ENCODE results near the gene HEY2. TPM values are rescaled to one million over a fixed set of nuclear protein-coding genes. Genes with fewer than 3 reads are reported as not detected.

HEY2 gene
- polyA plus RNA-seq, 2 of the 4 experiments (the other 2 are of a cell fraction) = 0.09 TPM; not detected in 1

DNA sequence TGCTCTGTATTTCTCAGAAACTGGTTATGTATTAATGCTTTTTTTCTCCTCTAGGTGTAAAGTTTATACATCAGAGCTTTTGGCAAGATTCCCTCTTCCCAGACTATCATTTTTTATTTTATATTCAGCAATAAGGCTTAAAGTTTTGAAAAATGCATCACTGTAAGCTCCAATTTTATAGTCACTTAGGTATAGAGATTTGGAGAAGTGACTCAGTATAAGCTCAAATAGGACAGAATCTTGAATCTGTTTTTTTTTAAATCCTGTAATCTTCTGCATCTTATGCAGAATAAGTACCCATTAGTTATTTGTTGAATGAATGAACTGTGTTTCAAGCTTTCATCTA is 42.4 kb downstream of the HEY2 start (continued):
- no peak for TF ChIP-seq SREBF2 (IDR thresholded peaks at IDR 0.05)

DNA sequence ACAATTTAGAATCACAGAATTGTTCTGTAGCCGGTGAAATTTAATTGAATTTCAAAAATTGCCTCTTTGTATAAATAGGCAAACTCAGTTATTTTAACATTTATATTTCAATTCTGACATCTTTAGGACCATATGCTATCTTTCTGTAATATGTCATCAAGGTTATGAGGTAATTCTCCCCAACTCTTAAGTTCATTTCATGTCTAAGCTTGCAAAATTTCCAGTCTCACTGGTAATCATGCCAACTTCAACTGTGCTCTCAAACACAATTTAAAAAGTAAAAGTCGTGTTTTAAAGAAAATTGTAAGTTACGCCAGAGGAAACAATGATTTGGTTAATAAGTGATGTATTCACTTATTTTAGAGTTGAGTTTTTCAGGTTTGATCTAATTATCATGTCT is 42.7 kb downstream of the HEY2 start:
- ChIA-PET CTCF (interaction anchor here (0.8 to 3.4 kb wide), 18 partner anchors 9 to 475 kb away, joined by 3 to 24 read pairs (median 6); partner anchors contain the start of gene HINT3), POLR2A (interaction anchor here (1.0 to 3.6 kb wide), 2 partner anchors 11 to 162 kb away, joined by 3 to 47 read pairs; no protein-coding TSS in a partner anchor)
- ATAC-seq (no peak), DNase-seq (ENCODE audit: low read depth in 1 of 2, low spot score in 1 of 2) (no peak), FAIRE-seq (no peak)
- peak overlapping the region in 1 of 2 experiments; percentile 91; a peak in 2 of 6 replicates for H3K27ac ChIP-seq
- peak overlapping the region; percentile 81 for H3K4me2 ChIP-seq
- peaks cover 59% of the 10 kb centered on the region for H3K4me1 ChIP-seq
- 31% methylated on average over 3 of the region's 3 CpGs for WGBS (ENCODE audit: missing lambda C conversion rate)
- no peaks in the 10 kb centered on the region for H3K9me3 ChIP-seq
- peak overlapping the region; percentile 81; the same call in 2 of the 3 replicates for H3K4me3 ChIP-seq
- TF ChIP-seq ZC3H11A (IDR thresholded peaks at IDR 0.05) = no peak
- no peak for TF ChIP-seq EHMT2 (IDR thresholded peaks at IDR 0.05; ENCODE audit: low read depth)
- no peak for TF ChIP-seq MAFK (IDR thresholded peaks at IDR 0.05; ENCODE audit: partially characterized antibody)
- TF ChIP-seq, protein P1, sequence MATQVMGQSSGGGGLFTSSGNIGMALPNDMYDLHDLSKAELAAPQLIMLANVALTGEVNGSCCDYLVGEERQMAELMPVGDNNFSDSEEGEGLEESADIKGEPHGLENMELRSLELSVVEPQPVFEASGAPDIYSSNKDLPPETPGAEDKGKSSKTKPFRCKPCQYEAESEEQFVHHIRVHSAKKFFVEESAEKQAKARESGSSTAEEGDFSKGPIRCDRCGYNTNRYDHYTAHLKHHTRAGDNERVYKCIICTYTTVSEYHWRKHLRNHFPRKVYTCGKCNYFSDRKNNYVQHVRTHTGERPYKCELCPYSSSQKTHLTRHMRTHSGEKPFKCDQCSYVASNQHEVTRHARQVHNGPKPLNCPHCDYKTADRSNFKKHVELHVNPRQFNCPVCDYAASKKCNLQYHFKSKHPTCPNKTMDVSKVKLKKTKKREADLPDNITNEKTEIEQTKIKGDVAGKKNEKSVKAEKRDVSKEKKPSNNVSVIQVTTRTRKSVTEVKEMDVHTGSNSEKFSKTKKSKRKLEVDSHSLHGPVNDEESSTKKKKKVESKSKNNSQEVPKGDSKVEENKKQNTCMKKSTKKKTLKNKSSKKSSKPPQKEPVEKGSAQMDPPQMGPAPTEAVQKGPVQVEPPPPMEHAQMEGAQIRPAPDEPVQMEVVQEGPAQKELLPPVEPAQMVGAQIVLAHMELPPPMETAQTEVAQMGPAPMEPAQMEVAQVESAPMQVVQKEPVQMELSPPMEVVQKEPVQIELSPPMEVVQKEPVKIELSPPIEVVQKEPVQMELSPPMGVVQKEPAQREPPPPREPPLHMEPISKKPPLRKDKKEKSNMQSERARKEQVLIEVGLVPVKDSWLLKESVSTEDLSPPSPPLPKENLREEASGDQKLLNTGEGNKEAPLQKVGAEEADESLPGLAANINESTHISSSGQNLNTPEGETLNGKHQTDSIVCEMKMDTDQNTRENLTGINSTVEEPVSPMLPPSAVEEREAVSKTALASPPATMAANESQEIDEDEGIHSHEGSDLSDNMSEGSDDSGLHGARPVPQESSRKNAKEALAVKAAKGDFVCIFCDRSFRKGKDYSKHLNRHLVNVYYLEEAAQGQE (IDR thresholded peaks at IDR 0.05) = no peak
- no peak for TF ChIP-seq POLR2A (IDR thresholded peaks at IDR 0.05; ENCODE audit: low read length)
- TF ChIP-seq CEBPB (IDR thresholded peaks at IDR 0.05) = no peak
- TF ChIP-seq KDM5A (IDR thresholded peaks at IDR 0.05) = no peak
- no peak for TF ChIP-seq FOSB (CRISPR knock-in tag; IDR thresholded peaks at IDR 0.05)
- no peak for TF ChIP-seq JUNB (IDR thresholded peaks at IDR 0.05)
- TF ChIP-seq ZSCAN20 (CRISPR knock-in tag; IDR thresholded peaks at IDR 0.05) = no peak
- TF ChIP-seq PHF8 (IDR thresholded peaks at IDR 0.05; ENCODE audit: borderline replicate concordance, low read depth) = no peak
- no peak for TF ChIP-seq NR3C1 (IDR thresholded peaks at IDR 0.05)
- no peak for TF ChIP-seq CBX2 (IDR thresholded peaks at IDR 0.05; ENCODE audit: borderline replicate concordance, low read depth)

DNA sequence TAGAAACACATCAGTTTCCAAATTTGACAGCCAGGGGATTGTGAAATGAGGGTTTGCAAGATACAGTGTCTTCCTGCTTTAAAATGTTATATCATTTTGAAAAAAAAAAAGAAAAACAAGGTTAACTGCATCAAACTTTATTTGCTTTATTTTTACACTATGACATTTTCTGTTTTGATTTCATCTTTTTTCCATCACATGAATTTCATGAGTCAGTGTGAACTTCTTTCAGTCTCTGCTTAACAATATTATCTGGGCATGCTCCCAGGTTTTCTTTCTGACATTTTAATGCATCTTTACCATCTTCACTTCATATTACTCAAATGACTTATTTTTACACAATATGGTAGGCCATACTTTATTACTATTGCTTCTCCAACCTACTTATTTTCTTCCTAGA is 43.2 kb downstream of the HEY2 start:
- H3K4me3 ChIP-seq = 0 out of 3 replicates have a peak overlapping the region, but pooled peaks have one; percentile 81
- ATAC-seq (no peak), DNase-seq (ENCODE audit: low read depth in 1 of 2, low spot score in 1 of 2) (no peak), FAIRE-seq (no peak)
- CTCF ChIA-PET = interaction anchor here (1.1 to 3.2 kb wide), 3 partner anchors 82 to 182 kb away, joined by 3 to 24 read pairs (median 4); no protein-coding TSS in a partner anchor
- H3K27ac ChIP-seq = no peak overlapping the region
- POLR2A ChIA-PET = no interaction called here
- peaks cover 59% of the 10 kb centered on the region for H3K4me1 ChIP-seq
- peak overlapping the region; percentile 81 for H3K4me2 ChIP-seq
- no peaks in the 10 kb centered on the region for H3K9me3 ChIP-seq
- TF ChIP-seq EHMT2 (IDR thresholded peaks at IDR 0.05; ENCODE audit: low read depth) (no peak), NPAS2 (CRISPR knock-in tag; IDR thresholded peaks at IDR 0.05; ENCODE audit: borderline replicate concordance) (no peak)

DNA sequence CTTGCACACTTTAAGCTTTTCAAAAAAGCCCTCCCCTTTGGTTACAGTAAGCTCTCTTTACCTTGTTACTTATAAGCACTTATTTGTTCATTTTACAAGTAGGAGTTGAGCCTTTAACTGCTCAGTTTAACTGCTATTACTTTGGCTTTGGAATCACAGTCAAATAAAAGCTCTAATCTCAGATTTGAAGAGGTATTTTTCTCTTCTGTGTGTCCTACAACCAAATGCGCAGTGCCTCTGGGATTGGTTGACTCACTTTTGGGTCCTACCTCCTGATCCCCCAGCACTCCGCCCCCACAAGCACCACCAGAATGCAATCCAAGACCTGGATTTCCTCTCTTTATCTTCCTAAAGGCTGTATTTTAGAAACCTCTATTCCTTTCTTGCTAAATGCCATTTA is 43.8 kb downstream of the HEY2 start:
- CTCF ChIA-PET = interaction anchor here (1.1 to 1.4 kb wide), 4 partner anchors 12 to 181 kb away, joined by 3 to 6 read pairs (median 4); no protein-coding TSS in a partner anchor
- DNase-seq (ENCODE audit: low read depth in 1 of 2, low spot score in 1 of 2) = no peak
- no peak for TF ChIP-seq HEYL (CRISPR knock-in tag; IDR thresholded peaks at IDR 0.05)
- no peak for TF ChIP-seq EHMT2 (IDR thresholded peaks at IDR 0.05; ENCODE audit: low read depth)
- no peak for TF ChIP-seq MYC (IDR thresholded peaks at IDR 0.05; ENCODE audit: borderline replicate concordance, low read length)
- TF ChIP-seq TP53 (CRISPR knock-in tag; IDR thresholded peaks at IDR 0.05) = no peak
- TF ChIP-seq HOXA7 (CRISPR knock-in tag; IDR thresholded peaks at IDR 0.05) = no peak
- no peak for TF ChIP-seq SREBF2 (IDR thresholded peaks at IDR 0.05)
- TF ChIP-seq, protein P2, sequence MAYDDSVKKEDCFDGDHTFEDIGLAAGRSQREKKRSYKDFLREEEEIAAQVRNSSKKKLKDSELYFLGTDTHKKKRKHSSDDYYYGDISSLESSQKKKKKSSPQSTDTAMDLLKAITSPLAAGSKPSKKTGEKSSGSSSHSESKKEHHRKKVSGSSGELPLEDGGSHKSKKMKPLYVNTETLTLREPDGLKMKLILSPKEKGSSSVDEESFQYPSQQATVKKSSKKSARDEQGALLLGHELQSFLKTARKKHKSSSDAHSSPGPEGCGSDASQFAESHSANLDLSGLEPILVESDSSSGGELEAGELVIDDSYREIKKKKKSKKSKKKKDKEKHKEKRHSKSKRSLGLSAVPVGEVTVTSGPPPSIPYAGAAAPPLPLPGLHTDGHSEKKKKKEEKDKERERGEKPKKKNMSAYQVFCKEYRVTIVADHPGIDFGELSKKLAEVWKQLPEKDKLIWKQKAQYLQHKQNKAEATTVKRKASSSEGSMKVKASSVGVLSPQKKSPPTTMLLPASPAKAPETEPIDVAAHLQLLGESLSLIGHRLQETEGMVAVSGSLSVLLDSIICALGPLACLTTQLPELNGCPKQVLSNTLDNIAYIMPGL (CRISPR knock-in tag; IDR thresholded peaks at IDR 0.05; ENCODE audit: borderline replicate concordance) = no peak
- no peak for TF ChIP-seq RARB (CRISPR knock-in tag; IDR thresholded peaks at IDR 0.05)
- no peak for TF ChIP-seq PHF8 (IDR thresholded peaks at IDR 0.05; ENCODE audit: borderline replicate concordance, low read depth)
- TF ChIP-seq ZC3H11A (IDR thresholded peaks at IDR 0.05) = no peak
- no peak for TF ChIP-seq ESRRA (IDR thresholded peaks at IDR 0.05; ENCODE audit: borderline replicate concordance, low read length)
- TF ChIP-seq TFCP2L1 (CRISPR knock-in tag; IDR thresholded peaks at IDR 0.05) = no peak
- TF ChIP-seq, protein P3, sequence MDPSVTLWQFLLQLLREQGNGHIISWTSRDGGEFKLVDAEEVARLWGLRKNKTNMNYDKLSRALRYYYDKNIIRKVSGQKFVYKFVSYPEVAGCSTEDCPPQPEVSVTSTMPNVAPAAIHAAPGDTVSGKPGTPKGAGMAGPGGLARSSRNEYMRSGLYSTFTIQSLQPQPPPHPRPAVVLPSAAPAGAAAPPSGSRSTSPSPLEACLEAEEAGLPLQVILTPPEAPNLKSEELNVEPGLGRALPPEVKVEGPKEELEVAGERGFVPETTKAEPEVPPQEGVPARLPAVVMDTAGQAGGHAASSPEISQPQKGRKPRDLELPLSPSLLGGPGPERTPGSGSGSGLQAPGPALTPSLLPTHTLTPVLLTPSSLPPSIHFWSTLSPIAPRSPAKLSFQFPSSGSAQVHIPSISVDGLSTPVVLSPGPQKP (IDR thresholded peaks at IDR 0.05; ENCODE audit: low read depth, low read length) = no peak
- TF ChIP-seq, protein P4, sequence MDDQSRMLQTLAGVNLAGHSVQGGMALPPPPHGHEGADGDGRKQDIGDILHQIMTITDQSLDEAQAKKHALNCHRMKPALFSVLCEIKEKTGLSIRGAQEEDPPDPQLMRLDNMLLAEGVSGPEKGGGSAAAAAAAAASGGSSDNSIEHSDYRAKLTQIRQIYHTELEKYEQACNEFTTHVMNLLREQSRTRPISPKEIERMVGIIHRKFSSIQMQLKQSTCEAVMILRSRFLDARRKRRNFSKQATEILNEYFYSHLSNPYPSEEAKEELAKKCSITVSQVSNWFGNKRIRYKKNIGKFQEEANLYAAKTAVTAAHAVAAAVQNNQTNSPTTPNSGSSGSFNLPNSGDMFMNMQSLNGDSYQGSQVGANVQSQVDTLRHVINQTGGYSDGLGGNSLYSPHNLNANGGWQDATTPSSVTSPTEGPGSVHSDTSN (IDR thresholded peaks at IDR 0.05) = no peak
- FAIRE-seq = no peak
- WGBS (ENCODE audit: missing lambda C conversion rate) = 88% methylated on average over 2 of the region's 2 CpGs
- Histone ChIP-seq H3K9me3 (no peaks in the 10 kb centered on the region), H3K4me1 (peaks cover 57% of the 10 kb centered on the region), H3K4me3 (no peak overlapping the region), H3K4me2 (peak overlapping the region; percentile 81), H3K27ac (peak overlapping the region in 1 of 2 experiments; percentile 42; a peak in 1 of 6 replicates)
- POLR2A ChIA-PET = interaction anchor here (0.5 kb wide), 1 partner anchor 268 kb away, joined by 4 read pairs; no protein-coding TSS in a partner anchor
- no peak for ATAC-seq

All from A549 (cell line).